ENCODE measurements around the gene TOX3. TPM values are rescaled to one million over a fixed set of nuclear protein-coding genes. Genes with fewer than 3 reads are reported as not detected.

Gene TOX3
- total RNA-seq, 1 donor from 2014 or later = 54.8 TPM

DNA sequence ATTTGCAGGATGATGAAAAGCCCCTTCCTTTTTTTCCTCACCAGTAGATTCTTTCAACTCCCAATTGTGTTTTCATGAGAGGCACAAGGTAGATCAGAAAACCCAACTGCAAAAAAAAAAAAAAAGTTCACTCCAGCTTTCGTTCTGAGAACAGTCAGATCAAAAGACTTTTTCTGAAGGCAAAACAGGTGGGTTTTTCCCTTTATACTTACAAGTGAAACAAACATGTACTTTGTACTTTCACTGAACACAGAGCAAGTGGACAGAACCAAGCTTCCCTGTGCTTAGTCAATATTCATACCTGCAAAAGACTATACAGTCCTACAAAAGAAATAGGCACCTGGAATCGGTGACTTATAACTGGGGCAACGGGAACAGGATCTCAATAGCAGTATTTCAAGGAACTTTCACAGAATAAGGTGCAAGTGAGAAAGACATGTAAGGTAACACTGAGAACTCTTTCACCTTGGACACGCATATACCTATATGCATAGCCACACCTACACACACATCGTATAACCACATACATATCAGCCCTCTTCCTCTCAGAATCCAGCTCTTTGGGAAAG lies 54.1 kb downstream of the TOX3 start:
- TF ChIP-seq CTCF (IDR thresholded peaks at IDR 0.05; ENCODE audit: partially characterized antibody, unreplicated experiment) = no peak
- Mint-ChIP-seq H3K9me3 (ENCODE audit: unreplicated experiment) (no peaks in the 10 kb centered on the region), H3K4me3 (ENCODE audit: unreplicated experiment) (no peak overlapping the region), H3K27ac (ENCODE audit: unreplicated experiment) (no peak overlapping the region), H3K4me1 (ENCODE audit: low read depth, unreplicated experiment) (peaks cover 42% of the 10 kb centered on the region), H3K27me3 (ENCODE audit: unreplicated experiment) (no peaks in the 10 kb centered on the region), H3K36me3 (ENCODE audit: unreplicated experiment) (no peaks in the 10 kb centered on the region)
- no peak for DNase-seq

- Mint-ChIP-seq H3K36me3 (ENCODE audit: unreplicated experiment) (peaks cover under 1% of the 10 kb centered on the region), H3K4me1 (ENCODE audit: low read depth, unreplicated experiment) (peaks cover 34% of the 10 kb centered on the region), H3K4me3 (ENCODE audit: unreplicated experiment) (no peak overlapping the region), H3K27me3 (ENCODE audit: unreplicated experiment) (no peaks in the 10 kb centered on the region), H3K27ac (ENCODE audit: unreplicated experiment) (no peak overlapping the region), H3K9me3 (ENCODE audit: unreplicated experiment) (no peaks in the 10 kb centered on the region)
- TF ChIP-seq CTCF (IDR thresholded peaks at IDR 0.05; ENCODE audit: partially characterized antibody, unreplicated experiment) = no peak
- DNase-seq = no peak
These were observed 55.7 kb downstream of the TOX3 start for GRCh38 chr16:52491216-52491615.

DNA sequence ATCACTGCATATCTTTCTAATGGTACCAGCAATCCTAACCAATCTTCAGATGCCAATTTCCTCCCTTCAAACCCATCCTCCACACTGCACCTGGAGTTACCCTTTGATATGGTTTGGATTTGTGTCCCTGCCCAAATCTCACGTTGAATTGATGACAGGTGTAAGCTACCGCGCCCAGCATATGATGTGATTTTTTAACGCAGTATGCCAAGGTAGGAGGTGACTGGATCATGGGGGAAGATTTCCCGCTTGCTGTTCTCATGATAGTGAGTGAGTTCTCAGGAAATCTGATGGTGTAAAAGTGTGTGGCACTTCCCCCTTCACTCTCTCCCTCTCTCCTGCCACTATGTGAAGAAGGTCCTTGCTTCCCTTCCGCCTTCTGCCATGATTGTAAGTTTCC lies 57.0 kb downstream of the TOX3 start:
- Mint-ChIP-seq H3K4me1 (ENCODE audit: low read depth, unreplicated experiment) (peaks cover 23% of the 10 kb centered on the region), H3K9me3 (ENCODE audit: unreplicated experiment) (no peaks in the 10 kb centered on the region), H3K36me3 (ENCODE audit: unreplicated experiment) (peaks cover 7% of the 10 kb centered on the region), H3K27ac (ENCODE audit: unreplicated experiment) (no peak overlapping the region), H3K27me3 (ENCODE audit: unreplicated experiment) (no peaks in the 10 kb centered on the region), H3K4me3 (ENCODE audit: unreplicated experiment) (no peak overlapping the region)
- no peak for TF ChIP-seq CTCF (IDR thresholded peaks at IDR 0.05; ENCODE audit: partially characterized antibody, unreplicated experiment)
- no peak for DNase-seq

DNA sequence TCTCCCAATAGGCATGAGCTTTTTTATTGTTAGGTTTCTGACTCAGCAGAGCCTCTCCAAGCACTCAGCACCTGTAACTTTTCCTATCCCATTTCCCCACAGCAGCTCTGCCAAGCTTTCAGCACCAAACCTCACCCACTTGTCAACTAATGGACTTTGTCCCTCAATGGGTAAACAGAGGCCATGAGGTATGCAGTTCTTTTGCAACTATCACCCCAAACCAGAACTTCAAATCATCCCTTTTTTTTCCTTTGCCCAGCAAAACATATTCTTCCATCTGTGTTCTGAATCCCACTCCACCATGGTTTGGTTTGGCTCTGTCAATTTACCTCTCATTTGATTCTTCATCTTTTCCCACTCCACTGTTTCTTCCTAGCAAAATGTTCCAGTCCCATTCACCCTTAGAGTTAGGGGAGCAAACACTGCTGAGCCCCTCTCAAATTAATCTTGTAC lies 58.1 kb downstream of the TOX3 start:
- TF ChIP-seq CTCF (IDR thresholded peaks at IDR 0.05; ENCODE audit: partially characterized antibody, unreplicated experiment) = no peak
- H3K27me3 Mint-ChIP-seq (ENCODE audit: unreplicated experiment) = no peaks in the 10 kb centered on the region
- no peak overlapping the region for H3K4me3 Mint-ChIP-seq (ENCODE audit: unreplicated experiment)
- peaks cover 7% of the 10 kb centered on the region for H3K36me3 Mint-ChIP-seq (ENCODE audit: unreplicated experiment)
- no peaks in the 10 kb centered on the region for H3K9me3 Mint-ChIP-seq (ENCODE audit: unreplicated experiment)
- no peak overlapping the region for H3K27ac Mint-ChIP-seq (ENCODE audit: unreplicated experiment)
- no peak for DNase-seq
- peaks cover 17% of the 10 kb centered on the region for H3K4me1 Mint-ChIP-seq (ENCODE audit: low read depth, unreplicated experiment)

GRCh38 chr16:52487849-52488457 lies 59.0 kb downstream of the TOX3 start:
- no peaks in the 10 kb centered on the region for H3K9me3 Mint-ChIP-seq (ENCODE audit: unreplicated experiment)
- peaks cover 14% of the 10 kb centered on the region for H3K4me1 Mint-ChIP-seq (ENCODE audit: low read depth, unreplicated experiment)
- no peak for TF ChIP-seq CTCF (IDR thresholded peaks at IDR 0.05; ENCODE audit: partially characterized antibody, unreplicated experiment)
- no peak overlapping the region for H3K27ac Mint-ChIP-seq (ENCODE audit: unreplicated experiment)
- H3K36me3 Mint-ChIP-seq (ENCODE audit: unreplicated experiment) = peaks cover 7% of the 10 kb centered on the region
- no peak for DNase-seq
- no peaks in the 10 kb centered on the region for H3K27me3 Mint-ChIP-seq (ENCODE audit: unreplicated experiment)
- no peak overlapping the region for H3K4me3 Mint-ChIP-seq (ENCODE audit: unreplicated experiment)
